HG03342 (cell line): ENCODE data around the gene FHOD3.

ENCODE experiments used
- ATAC-seq: cut with Tn5 transposase; IDR thresholded peaks from one replicate; pipeline ENCODE4 v1.9.1; 2021; ENCODE audit warnings: mild to moderate bottlenecking, moderate library complexity; ENCODE audit not compliant: unreplicated experiment

The FHOD3 gene

GRCh38 chr18:36580266-36580665, 282.8 kb downstream of the FHOD3 start:
- no peak for ATAC-seq

DNA sequence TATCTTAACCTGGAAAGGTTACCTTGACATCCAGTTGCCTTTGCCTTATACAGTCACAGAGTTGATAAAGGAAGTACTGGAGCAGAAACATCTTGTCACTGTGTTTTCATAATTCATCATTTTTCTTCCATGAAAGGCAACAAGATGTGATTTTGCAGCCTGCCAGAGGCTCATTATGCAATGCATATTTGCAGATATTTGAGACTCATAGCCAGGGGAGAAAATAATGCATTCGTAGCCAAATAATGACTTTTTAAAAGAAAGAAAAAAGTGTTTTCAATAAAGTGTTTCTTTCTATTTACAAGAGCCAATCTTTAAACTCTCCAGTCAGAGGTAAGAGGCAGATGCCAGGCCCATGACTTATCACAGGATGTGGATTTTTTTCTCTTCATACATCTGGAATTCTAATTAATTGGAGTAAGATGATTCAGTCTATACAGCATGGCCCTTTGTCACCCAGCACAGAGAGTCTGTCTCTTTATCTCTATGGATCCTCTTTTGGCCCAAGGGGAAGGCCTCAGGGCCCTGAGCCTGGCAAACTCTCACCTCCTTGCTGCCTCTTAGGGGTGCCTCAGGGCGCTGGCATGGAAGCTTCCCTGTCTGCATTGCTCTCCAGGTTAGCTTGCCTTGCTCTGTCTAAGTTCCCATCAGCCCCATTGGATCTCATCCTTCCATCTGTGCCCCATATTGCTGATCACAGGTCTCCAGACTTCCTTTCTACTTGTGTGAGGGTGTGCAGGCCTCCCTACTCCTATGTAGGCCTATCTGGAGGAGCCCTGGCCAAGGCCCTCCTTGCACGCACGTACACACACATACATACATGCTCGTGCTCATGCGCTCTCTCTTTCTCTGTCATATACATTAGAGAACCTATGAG, 283.6 kb downstream of the FHOD3 start:
- ATAC-seq, result no peak

GRCh38 chr18:36582988-36583745, 285.7 kb downstream of the FHOD3 start:
- peak; percentile 73 for ATAC-seq

- no peak for ATAC-seq
Observed at GRCh38 chr18:36589857-36590543, 292.5 kb downstream of the FHOD3 start.

DNA sequence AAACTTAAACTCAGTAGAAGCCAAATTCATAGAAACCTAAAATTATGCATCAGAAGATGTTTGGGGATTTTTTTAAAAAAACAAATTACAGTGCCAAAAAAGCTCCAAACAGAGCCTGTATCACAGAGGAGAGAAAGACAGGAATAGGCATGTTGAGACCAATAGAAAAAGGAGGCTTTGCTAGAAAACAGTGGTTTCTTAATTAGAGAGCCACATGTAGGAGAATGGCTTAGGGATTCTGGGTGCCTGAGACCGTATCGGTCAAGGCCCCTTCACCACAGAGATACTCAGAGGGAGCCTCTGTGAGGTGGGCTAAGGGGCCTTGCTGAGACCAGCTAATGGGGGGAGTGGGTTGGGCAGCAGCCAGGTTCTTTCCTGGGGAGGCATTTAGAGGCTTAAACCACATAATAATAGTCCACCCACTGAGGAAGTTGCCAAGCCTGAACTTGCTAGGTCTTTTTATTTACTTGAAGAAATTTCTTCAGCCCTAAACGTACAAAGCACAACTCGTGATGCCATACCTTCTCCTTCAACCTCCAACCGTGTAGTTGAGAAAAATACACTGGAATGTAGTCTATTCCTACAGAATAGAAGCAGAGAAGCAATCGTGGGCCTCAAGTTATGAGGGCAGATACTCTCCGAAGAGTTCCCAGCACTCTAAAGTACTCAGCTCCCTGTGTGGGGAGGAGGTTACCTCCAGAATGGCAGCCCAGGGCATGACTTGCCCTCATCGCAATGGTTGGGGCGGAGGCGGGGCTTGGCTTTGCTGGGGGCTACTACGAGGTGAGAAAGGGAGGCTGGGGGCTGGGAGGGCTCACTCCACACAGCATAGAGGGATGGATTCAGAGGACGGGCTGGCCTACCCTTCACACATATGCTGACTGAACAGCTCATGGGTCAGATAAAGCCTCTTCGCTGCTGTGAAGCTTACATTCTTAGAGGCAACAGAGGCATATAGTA, 293.4 kb downstream of the FHOD3 start:
- ATAC-seq, result no peak

DNA sequence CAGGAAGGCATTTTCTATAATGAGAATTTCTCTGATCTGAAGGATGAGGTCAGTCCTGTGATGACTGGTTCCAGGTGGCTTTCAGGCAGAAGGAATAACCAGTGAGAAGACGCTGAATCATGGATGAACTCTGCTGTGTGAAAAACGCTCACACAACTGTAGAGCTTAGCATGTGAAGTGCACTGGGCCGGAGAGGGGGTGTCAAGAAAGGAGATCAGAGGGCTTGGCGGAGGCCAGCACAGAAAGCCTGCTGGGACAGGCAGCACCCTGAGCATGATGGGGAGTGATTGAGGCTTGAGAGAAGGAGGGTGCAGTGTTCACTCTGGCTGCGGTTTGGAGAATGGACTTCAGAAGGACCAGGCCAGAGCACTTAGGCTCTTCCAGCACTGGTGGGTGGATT, 294.8 kb downstream of the FHOD3 start:
- ATAC-seq, result no peak

DNA sequence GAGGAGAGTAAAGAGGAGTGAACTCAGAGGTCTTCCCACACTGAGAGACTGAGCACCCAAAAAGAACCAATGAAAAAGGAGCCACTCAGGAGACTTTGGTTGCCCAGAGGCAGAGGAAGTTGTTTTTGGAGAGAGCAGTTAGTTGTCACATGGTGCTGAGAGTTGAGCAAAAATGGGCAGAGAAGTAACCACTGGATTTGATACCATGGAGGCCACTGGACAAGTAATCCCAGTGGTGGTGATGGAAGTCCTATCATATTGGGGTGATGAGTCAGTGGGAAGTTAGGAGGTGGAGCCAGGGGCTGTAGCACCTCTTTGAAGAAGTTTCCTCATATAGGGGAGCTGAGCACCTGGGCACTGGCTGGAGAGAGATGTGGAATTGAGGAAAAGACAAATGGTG, 295.5 kb downstream of the FHOD3 start:
- ATAC-seq, result no peak

- no peak for ATAC-seq
Observed at GRCh38 chr18:36593641-36594040, 296.1 kb downstream of the FHOD3 start.

GRCh38 chr18:36594621-36595020, 297.1 kb downstream of the FHOD3 start:
- ATAC-seq, result no peak

DNA sequence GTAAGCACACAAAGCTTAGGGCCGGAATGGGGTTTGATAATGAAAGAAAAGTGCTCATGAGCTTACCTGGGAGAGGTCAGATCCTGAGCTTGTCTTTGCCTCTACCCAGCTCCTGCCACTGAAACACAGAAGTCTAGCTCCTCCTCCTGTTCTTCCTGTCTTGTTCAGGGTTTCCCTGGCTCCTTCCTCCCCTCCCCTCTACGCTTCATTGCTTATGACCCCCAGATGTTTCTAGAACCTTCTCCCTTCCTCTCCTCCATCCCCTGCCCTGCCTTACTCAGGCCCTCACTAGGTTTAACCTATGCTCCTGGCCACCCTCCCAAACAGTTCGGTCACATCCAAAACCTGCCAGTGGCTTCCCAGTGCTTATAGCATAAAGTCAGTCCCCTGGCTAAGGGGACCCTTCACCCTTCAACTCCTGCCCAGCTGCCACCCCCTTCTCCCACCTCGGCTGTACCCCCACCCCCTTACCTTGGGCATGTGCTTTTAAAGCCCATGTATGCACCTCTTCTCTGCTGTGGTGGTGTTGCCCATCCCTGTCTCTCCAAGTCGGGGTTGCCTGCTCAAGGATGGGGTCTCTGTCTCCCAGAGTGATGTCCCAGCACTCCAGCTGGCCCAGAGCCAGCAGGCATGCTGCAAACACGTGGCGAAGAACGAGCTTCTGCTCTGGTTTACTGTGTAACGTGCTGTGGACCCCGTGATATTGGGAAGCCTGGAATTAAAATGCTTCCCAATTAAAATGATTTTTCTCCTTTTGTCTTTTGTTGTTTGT, 297.7 kb downstream of the FHOD3 start:
- ATAC-seq, result no peak

DNA sequence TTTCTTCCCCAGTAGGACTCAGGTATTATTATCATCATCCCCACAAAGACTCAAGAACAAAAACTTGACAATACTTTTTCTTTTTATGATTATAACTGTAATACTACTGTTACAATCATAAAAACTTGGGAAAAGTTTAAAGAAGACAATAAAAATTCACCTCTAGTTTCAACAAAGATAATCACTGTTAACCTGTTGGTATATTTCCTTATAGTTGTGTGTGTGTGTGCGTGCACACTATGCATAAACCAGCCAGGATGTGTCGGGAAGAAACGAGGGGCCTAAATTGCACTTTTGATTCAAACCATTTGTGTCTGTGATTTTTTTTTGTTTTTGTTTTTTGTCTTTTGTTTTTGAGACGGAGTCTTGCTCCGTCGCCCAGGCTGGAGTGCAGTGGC, 298.3 kb downstream of the FHOD3 start:
- ATAC-seq, result no peak

- no peak for ATAC-seq
Observed at GRCh38 chr18:36597636-36598035, 300.1 kb downstream of the FHOD3 start.

DNA sequence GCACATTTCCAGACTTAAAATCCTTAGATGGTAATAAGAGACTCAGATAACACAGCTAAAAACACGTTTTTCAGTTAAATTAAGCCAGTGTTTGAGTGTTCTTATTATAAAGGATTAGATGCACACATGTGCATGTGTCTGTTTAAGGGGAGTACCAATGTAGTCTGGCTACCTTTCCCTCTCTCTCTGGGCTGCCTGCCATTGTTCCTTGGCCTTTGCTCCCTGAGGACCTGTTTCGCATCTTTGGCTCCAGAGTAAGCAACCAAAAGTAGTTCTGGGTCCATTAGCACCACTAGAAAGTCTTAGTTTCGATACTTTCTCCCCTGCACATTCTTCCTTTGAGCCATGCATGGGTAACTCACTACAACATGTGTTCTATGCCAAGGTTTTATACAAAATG, 303.0 kb downstream of the FHOD3 start:
- ATAC-seq, result no peak

DNA sequence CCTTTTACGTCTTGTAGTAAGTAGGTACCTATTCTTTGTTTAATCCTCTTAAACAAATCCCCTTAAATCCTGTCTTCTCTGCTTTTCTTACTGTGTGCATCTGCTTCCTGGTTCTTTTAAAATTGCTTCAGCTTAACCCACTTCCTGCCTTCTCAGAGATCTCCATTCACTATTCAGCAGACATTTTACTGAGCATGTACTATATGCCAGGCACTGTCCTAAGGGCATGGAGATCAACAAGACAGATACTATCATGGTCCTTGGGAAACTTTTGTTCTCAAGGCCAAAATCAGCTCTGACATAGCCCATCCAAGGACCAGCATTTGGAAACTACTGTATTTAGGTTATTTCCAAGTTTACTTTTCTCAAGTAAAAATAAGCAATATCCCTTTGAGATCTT, 303.8 kb downstream of the FHOD3 start:
- ATAC-seq, result no peak

GRCh38 chr18:36602071-36602470, 304.6 kb downstream of the FHOD3 start:
- ATAC-seq, result no peak

DNA sequence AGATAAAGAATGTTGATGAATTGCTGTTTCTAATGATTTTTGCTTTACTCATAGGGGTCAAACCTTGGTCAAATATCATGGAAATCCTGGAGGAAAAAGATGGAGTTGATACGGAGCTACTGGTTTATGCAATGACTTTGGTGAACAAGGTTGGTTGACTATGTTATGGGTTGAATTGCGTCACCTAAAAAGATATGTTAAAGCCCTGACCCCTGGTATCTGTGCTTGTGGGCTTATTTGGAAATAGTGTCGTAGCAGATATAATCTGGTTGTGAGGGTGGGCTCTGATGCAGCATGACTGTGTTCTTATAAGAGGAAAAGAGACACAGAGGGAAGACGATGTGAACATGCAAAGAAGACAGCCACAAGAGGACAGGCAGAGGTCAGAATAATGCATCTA, 305.1 kb downstream of the FHOD3 start:
- ATAC-seq, result no peak

GRCh38 chr18:36608107-36608506, 310.6 kb downstream of the FHOD3 start:
- ATAC-seq, result no peak

GRCh38 chr18:36610258-36610657, 312.7 kb downstream of the FHOD3 start:
- no peak for ATAC-seq

GRCh38 chr18:36610661-36611060, 313.1 kb downstream of the FHOD3 start:
- ATAC-seq, result no peak

DNA sequence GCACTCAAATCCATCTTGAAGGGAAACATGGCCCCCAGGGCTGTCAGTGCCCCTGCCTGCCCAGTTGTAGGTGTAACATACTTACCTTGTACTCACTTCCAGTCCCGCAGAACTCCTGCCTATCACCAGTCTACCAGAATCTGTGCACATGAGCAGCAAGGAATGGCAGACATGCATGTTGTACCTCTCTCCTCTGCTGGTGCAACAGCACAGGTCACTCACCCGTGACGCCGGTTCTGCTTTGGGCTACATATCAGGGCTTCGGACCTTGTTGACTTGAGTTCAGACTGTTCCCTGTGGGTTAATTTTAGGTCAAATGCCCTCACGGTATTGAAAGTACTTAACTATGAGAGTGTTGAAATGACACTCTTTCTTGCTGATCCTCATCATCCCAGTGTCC, 315.6 kb downstream of the FHOD3 start:
- ATAC-seq, result no peak
